ENCODE measurements around the gene NHLH1.

Gene NHLH1

GRCh38 chr1:160366731-160367515 is at the start of gene NHLH1:
NHLH1 (plus strand) TSS chr1:160367071; CDS start chr1:160370732, 3,661 bp downstream.
- peak; percentile 74 for DNase-seq (ENCODE audit: low spot score)

GRCh38 chr1:160322831-160323230 is 44.0 kb upstream of the NHLH1 start:
- no peak for DNase-seq (ENCODE audit: low spot score)

GRCh38 chr1:160325252-160325651 is 41.6 kb upstream of the NHLH1 start:
- no peak for DNase-seq (ENCODE audit: low spot score)

GRCh38 chr1:160326418-160326817 is 40.5 kb upstream of the NHLH1 start:
- DNase-seq (ENCODE audit: low spot score) = no peak

- no peak for DNase-seq (ENCODE audit: low spot score)
These were observed 38.7 kb upstream of the NHLH1 start for GRCh38 chr1:160328184-160328583.

- no peak for DNase-seq (ENCODE audit: low spot score)
These were observed 36.8 kb upstream of the NHLH1 start for GRCh38 chr1:160330119-160330518.

- no peak for DNase-seq (ENCODE audit: low spot score)
These were observed 34.4 kb upstream of the NHLH1 start for GRCh38 chr1:160332516-160332915.

- DNase-seq (ENCODE audit: low spot score) = no peak
These were observed 28.3 kb upstream of the NHLH1 start for GRCh38 chr1:160338580-160338979.

GRCh38 chr1:160340146-160340545 is 26.7 kb upstream of the NHLH1 start:
- no peak for DNase-seq (ENCODE audit: low spot score)

GRCh38 chr1:160340866-160341265 is 26.0 kb upstream of the NHLH1 start:
- no peak for DNase-seq (ENCODE audit: low spot score)

- DNase-seq (ENCODE audit: low spot score) = no peak
These were observed 24.3 kb upstream of the NHLH1 start for GRCh38 chr1:160342526-160342925.

- peak; percentile 93 for DNase-seq (ENCODE audit: low spot score)
These were observed 23.7 kb upstream of the NHLH1 start, which contains the start of the genes COPA and NCSTN for GRCh38 chr1:160342953-160343869. COPA (minus strand) TSS chr1:160343250; CDS start chr1:160343170, 80 bp downstream. NCSTN (plus strand) TSS chr1:160343383; CDS start chr1:160343397, 14 bp downstream.

GRCh38 chr1:160344241-160344640 is 22.6 kb upstream of the NHLH1 start:
- no peak for DNase-seq (ENCODE audit: low spot score)

- no peak for DNase-seq (ENCODE audit: low spot score)
These were observed 21.9 kb upstream of the NHLH1 start for GRCh38 chr1:160344936-160345335.

GRCh38 chr1:160346463-160346862 is 20.4 kb upstream of the NHLH1 start:
- no peak for DNase-seq (ENCODE audit: low spot score)

- DNase-seq (ENCODE audit: low spot score) = no peak
These were observed 19.9 kb upstream of the NHLH1 start for GRCh38 chr1:160346958-160347357.

GRCh38 chr1:160351629-160352028 is 15.2 kb upstream of the NHLH1 start:
- no peak for DNase-seq (ENCODE audit: low spot score)

- DNase-seq (ENCODE audit: low spot score) = no peak
These were observed 14.3 kb upstream of the NHLH1 start for GRCh38 chr1:160352555-160352954.

GRCh38 chr1:160353223-160353622 is 13.6 kb upstream of the NHLH1 start:
- no peak for DNase-seq (ENCODE audit: low spot score)

- DNase-seq (ENCODE audit: low spot score) = peak; percentile 73
These were observed 12.4 kb upstream of the NHLH1 start for GRCh38 chr1:160354388-160354985.

GRCh38 chr1:160357286-160358002 is 9.4 kb upstream of the NHLH1 start:
- DNase-seq (ENCODE audit: low spot score) = no peak

GRCh38 chr1:160358073-160358472 is 8.8 kb upstream of the NHLH1 start:
- DNase-seq (ENCODE audit: low spot score) = no peak

All from iPS-NIHi11 (cell line).